Measurements from ENCODE around the gene TRIM42. TPM values are rescaled to one million over a fixed set of nuclear protein-coding genes. Genes with fewer than 3 reads are reported as not detected.

The TRIM42 gene
- total RNA-seq, 1 donor from 2014 or later = not detected

- Mint-ChIP-seq H3K4me1 (no peaks in the 10 kb centered on the region), H3K36me3 (ENCODE audit: low read depth) (no peaks in the 10 kb centered on the region), H3K27ac (no peak overlapping the region), H3K9me3 (peaks cover 3% of the 10 kb centered on the region), H3K4me3 (no peak overlapping the region), H3K27me3 (peaks cover 2% of the 10 kb centered on the region)
- no peak for DNase-seq
- intact Hi-C loops (cut with micrococcal nuclease) = no loop called here
Measured at GRCh38 chr3:140723576-140723975, 45.7 kb downstream of the TRIM42 start.

GRCh38 chr3:140724856-140725812 is 47.3 kb downstream of the TRIM42 start:
- H3K4me3 Mint-ChIP-seq = no peak overlapping the region
- peaks cover 2% of the 10 kb centered on the region for H3K27me3 Mint-ChIP-seq
- no peak overlapping the region for H3K27ac Mint-ChIP-seq
- no peak for DNase-seq
- peaks cover 3% of the 10 kb centered on the region for H3K9me3 Mint-ChIP-seq
- no peaks in the 10 kb centered on the region for H3K4me1 Mint-ChIP-seq
- H3K36me3 Mint-ChIP-seq (ENCODE audit: low read depth) = no peaks in the 10 kb centered on the region
- intact Hi-C loops (cut with micrococcal nuclease) = no loop called here

DNA sequence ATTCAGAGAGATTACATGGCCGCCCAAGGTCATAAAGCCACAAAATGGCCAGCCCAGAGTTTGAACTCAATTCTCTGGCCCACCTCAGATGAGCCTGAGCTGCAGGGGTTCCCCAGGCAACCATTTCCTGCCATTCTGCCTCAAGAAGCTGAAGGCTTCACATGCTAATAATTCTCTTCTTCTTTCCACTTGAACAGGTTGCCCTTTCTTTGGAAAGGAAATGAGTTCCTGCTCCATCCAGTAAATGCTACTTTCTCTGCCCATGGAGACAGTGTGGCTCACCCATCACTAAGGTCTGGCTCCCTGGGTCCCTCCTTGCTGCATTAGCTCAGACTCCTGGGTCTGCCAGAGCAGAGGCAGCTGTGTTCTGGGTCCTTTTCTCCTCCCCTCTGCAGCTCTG is 48.2 kb downstream of the TRIM42 start:
- Mint-ChIP-seq H3K36me3 (ENCODE audit: low read depth) (no peaks in the 10 kb centered on the region), H3K4me1 (no peaks in the 10 kb centered on the region), H3K4me3 (no peak overlapping the region), H3K9me3 (peaks cover 3% of the 10 kb centered on the region), H3K27me3 (peaks cover 4% of the 10 kb centered on the region), H3K27ac (no peak overlapping the region)
- intact Hi-C loops (cut with micrococcal nuclease) = no loop called here
- no peak for DNase-seq

DNA sequence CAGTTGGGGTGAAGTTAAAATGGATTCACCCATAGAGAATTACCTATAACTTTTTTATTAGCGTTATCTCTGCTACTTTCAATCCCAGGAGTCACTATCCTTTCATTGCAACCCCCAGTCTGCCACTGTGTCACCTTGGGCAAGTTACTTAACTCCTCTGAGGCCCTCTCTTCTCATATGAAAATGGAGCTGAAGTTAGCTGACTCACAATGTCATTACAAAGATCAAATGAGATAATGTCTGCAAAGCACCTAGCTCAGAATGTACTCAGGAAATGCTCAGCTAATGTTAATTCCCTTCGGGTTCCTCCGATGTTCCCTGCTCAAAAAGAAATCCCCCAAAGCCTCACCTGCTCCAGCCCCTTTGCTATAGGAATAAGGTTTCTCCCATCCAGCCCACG is 50.0 kb downstream of the TRIM42 start:
- no peaks in the 10 kb centered on the region for H3K9me3 Mint-ChIP-seq
- H3K27me3 Mint-ChIP-seq = peaks cover 5% of the 10 kb centered on the region
- no peak overlapping the region for H3K4me3 Mint-ChIP-seq
- H3K4me1 Mint-ChIP-seq = peaks cover 9% of the 10 kb centered on the region
- no peak for DNase-seq
- H3K27ac Mint-ChIP-seq = no peak overlapping the region
- intact Hi-C loops (cut with micrococcal nuclease) = no loop called here
- H3K36me3 Mint-ChIP-seq (ENCODE audit: low read depth) = no peaks in the 10 kb centered on the region

GRCh38 chr3:140731440-140732119 is 53.7 kb downstream of the TRIM42 start:
- H3K36me3 Mint-ChIP-seq (ENCODE audit: low read depth) = no peaks in the 10 kb centered on the region
- no peak overlapping the region for H3K27ac Mint-ChIP-seq
- H3K9me3 Mint-ChIP-seq = no peaks in the 10 kb centered on the region
- peak; percentile 60 for DNase-seq
- no peak overlapping the region for H3K4me3 Mint-ChIP-seq
- intact Hi-C loops (cut with micrococcal nuclease) = no loop called here
- peaks cover 7% of the 10 kb centered on the region for H3K27me3 Mint-ChIP-seq
- H3K4me1 Mint-ChIP-seq = peaks cover 9% of the 10 kb centered on the region

DNA sequence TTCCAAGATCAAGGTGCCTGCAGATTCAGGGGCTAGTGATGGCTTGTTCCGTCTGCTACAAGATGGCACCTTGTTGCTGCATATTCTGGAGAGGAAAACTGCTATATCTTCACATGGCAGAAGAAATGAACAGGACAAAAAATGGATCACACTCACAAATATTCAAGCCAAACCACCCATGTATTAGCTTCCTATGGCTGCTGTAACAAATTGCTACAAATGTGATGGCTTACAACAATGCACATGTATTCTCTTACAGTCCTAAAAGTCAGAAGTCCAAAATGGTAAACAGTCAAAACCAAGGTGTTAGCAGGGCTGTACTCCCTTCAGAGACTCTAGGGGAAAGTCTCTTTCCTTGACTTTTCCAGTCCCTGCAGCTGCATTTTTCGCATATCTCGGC is 55.8 kb downstream of the TRIM42 start:
- Mint-ChIP-seq H3K4me3 (no peak overlapping the region), H3K4me1 (peaks cover 9% of the 10 kb centered on the region), H3K27me3 (peaks cover 9% of the 10 kb centered on the region), H3K36me3 (ENCODE audit: low read depth) (no peaks in the 10 kb centered on the region), H3K27ac (no peak overlapping the region), H3K9me3 (no peaks in the 10 kb centered on the region)
- DNase-seq = no peak
- intact Hi-C loops (cut with micrococcal nuclease) = no loop called here

DNA sequence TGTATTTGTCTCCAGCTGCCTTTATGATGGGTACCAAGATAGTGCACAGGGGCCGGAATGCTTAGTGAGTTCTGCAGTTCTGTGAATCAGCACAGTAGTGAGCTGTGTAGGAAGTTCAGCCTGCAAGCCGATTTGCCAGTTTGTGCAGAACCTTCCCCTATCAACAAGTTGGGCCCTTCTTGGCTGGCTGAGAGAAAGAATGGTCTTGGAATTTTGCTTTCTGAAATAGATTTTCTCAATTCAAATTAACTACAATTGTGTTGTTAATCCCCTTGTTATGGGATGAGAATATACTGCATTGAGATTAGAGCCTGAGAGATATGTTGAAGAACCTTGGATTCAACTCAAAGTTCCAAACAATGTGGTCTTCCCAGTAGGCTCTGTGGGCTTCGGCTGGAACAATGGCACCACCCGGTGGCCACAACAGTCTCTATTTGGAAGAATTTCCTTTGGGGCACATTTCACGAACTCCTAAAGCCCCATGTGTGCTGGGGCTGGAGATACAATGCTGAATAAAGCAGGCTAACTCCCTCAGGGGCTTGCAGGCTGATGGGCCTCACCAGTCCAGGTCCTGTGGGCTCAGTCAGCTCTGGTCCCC is 59.1 kb downstream of the TRIM42 start:
- no peak overlapping the region for H3K4me3 Mint-ChIP-seq
- intact Hi-C loops (cut with micrococcal nuclease) = loop anchor here (5.0 kb wide), 1 partner anchor 1310 kb away; no protein-coding TSS in a partner anchor
- DNase-seq = peak; percentile 64

DNA sequence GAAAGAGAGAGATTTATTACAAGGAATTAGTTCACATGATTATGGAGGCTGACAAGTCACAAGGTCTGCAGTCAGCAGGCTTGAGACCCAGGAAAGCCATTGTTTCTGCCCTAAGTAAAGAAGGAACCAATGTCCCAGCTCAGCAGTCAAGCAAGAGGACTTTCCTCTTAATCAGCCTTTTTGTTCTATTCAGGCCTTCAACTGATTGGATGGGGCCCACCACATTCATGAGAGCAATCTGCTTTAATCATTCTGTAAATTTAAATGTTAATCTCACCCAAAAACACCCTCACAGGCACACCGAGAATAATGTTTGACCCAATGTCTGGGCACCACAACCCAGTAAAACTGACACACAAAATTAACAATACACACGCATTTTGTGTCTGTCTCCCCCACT is 64.3 kb downstream of the TRIM42 start:
- intact Hi-C loops (cut with micrococcal nuclease) = no loop called here
- peaks cover 2% of the 10 kb centered on the region for H3K27me3 Mint-ChIP-seq

More for the DNA sequence above, 59.1 kb downstream of the TRIM42 start:
- Mint-ChIP-seq H3K9me3 (no peaks in the 10 kb centered on the region), H3K4me1 (peaks cover 5% of the 10 kb centered on the region), H3K36me3 (ENCODE audit: low read depth) (no peaks in the 10 kb centered on the region), H3K27me3 (peaks cover 7% of the 10 kb centered on the region), H3K27ac (no peak overlapping the region)

GRCh38 chr3:140748171-140748570 is 70.3 kb downstream of the TRIM42 start:
- no peaks in the 10 kb centered on the region for H3K9me3 Mint-ChIP-seq
- intact Hi-C loops (cut with micrococcal nuclease) = no loop called here
- H3K4me3 Mint-ChIP-seq = no peak overlapping the region
- no peaks in the 10 kb centered on the region for H3K36me3 Mint-ChIP-seq (ENCODE audit: low read depth)
- no peaks in the 10 kb centered on the region for H3K4me1 Mint-ChIP-seq
- H3K27ac Mint-ChIP-seq = no peak overlapping the region
- H3K27me3 Mint-ChIP-seq = peaks cover 6% of the 10 kb centered on the region
- no peak for DNase-seq

More for the DNA sequence above, 64.3 kb downstream of the TRIM42 start:
- Mint-ChIP-seq H3K9me3 (no peaks in the 10 kb centered on the region), H3K4me1 (no peaks in the 10 kb centered on the region), H3K27ac (no peak overlapping the region), H3K4me3 (no peak overlapping the region), H3K36me3 (ENCODE audit: low read depth) (no peaks in the 10 kb centered on the region)
- no peak for DNase-seq

- Mint-ChIP-seq H3K27me3 (peaks cover 6% of the 10 kb centered on the region), H3K4me3 (no peak overlapping the region), H3K9me3 (no peaks in the 10 kb centered on the region), H3K4me1 (no peaks in the 10 kb centered on the region), H3K27ac (no peak overlapping the region), H3K36me3 (ENCODE audit: low read depth) (no peaks in the 10 kb centered on the region)
- DNase-seq = no peak
- intact Hi-C loops (cut with micrococcal nuclease) = no loop called here
Measured at GRCh38 chr3:140748903-140749302, 71.0 kb downstream of the TRIM42 start.
